ENCODE measurements around the gene NUP155. TPM values are rescaled to one million over a fixed set of nuclear protein-coding genes. Genes with fewer than 3 reads are reported as not detected.
A peak's percentile ranks its signal among the peaks of the same experiment; 100 is the strongest.

The NUP155 gene
- total and polyA plus RNA-seq, 7 donors, result 2.9 to 12.3 (median 8.2) TPM

DNA sequence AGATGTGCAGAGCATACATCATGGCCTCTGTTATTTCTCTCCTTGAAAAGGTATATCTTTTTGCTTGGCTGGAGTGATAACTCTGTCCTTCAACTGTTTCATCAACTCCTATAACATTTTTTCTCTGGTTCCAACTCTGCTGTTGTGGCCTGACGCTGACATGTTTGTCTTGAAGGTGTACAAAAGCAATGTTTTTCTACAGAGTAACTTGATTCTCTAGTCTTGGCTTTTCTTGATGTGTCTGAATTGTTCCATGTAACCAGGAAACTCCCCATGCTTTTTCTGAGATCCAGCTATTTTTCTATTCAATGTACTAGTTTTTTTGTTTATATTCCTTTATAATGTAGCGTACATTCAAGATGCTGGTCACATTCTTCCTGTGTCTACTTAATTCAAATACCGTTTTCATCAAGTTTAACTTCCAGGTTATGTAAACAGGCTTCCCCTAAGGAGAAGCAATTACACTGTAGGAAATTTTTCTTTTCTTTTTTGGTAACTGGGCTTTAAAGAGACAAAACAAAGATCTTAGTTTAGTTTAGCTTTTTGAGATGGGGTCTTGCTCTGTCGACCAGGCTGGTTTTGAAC, 115.0 kb downstream of the NUP155 start:
- Histone ChIP-seq H3K4me3 (no peak overlapping the region), H3K27me3 (ENCODE audit: insufficient read depth in 3 of 3, low read length in 2 of 3) (no peaks in the 10 kb centered on the region), H3K27ac (no peak overlapping the region), H3K9me3 (peaks cover 10% of the 10 kb centered on the region), H3K4me1 (no peaks in the 10 kb centered on the region), H3K36me3 (ENCODE audit: insufficient read depth in 1 of 2, low read depth in 1 of 2) (peaks cover 0 to 16% of the 10 kb centered on the region in 2 donors)
- TF ChIP-seq, protein P1, sequence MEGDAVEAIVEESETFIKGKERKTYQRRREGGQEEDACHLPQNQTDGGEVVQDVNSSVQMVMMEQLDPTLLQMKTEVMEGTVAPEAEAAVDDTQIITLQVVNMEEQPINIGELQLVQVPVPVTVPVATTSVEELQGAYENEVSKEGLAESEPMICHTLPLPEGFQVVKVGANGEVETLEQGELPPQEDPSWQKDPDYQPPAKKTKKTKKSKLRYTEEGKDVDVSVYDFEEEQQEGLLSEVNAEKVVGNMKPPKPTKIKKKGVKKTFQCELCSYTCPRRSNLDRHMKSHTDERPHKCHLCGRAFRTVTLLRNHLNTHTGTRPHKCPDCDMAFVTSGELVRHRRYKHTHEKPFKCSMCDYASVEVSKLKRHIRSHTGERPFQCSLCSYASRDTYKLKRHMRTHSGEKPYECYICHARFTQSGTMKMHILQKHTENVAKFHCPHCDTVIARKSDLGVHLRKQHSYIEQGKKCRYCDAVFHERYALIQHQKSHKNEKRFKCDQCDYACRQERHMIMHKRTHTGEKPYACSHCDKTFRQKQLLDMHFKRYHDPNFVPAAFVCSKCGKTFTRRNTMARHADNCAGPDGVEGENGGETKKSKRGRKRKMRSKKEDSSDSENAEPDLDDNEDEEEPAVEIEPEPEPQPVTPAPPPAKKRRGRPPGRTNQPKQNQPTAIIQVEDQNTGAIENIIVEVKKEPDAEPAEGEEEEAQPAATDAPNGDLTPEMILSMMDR (IDR thresholded peaks at IDR 0.05), result no peak
- WGBS, 3 donors, result 89 to 90% (median 90%) methylated on average over 4 of the region's 4 CpGs
- intact Hi-C loops (cut with DNase I), result no loop called here
- no peak for DNase-seq
- ATAC-seq, result no peak

DNA sequence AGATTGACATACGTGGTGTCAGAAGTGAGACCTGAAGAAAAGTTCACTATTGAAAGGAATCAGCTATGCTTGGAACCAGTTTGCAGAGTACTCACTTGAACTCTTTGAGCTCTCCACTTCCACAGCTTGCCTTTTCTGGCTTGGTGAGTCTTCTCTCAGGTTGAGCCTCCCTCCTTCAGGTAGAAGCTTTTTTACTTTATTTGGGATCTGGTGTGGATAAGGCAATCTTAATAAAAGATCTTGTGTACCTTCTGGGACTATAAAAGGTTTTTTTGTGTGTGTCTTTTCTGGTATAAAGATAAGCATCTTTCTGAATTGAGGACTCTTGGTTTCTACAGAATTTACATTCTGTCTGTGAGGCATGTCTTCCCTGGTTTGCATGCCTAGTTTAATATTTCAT, 116.3 kb downstream of the NUP155 start:
- intact Hi-C loops (cut with DNase I), result no loop called here
- ATAC-seq, result no peak
- Histone ChIP-seq H3K27me3 (ENCODE audit: insufficient read depth in 3 of 3, low read length in 2 of 3) (no peaks in the 10 kb centered on the region), H3K4me1 (no peaks in the 10 kb centered on the region), H3K9me3 (peaks cover 7% of the 10 kb centered on the region), H3K36me3 (ENCODE audit: insufficient read depth in 1 of 2, low read depth in 1 of 2) (peaks cover 0 to 16% of the 10 kb centered on the region in 2 donors), H3K27ac (no peak overlapping the region), H3K4me3 (no peak overlapping the region)
- WGBS, 3 donors, result 91 to 97% (median 95%) methylated on average over 1 of the region's 1 CpG
- no peak for DNase-seq
- TF ChIP-seq, protein P1 (IDR thresholded peaks at IDR 0.05), result no peak

DNA sequence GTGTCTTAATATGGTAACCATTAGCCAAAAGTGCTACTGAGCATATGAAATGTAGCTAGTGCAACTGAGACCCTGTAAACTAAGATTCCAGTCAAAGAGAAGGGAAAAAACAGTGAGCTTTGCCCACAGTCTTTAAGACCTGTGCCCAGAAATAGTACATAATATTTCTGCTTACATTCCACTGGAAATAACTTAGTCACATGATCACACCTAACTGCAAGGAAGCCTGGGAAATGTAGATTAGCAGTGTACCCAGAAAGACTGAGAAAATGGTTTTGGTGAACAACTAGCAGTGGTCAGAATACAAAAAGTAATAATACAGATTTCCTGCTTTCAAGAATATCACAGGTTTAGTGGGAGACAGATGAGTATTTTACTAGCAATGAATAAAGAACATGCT, 119.2 kb downstream of the NUP155 start:
- TF ChIP-seq, protein P1 (IDR thresholded peaks at IDR 0.05), result no peak
- Histone ChIP-seq H3K27me3 (ENCODE audit: insufficient read depth in 3 of 3, low read length in 2 of 3) (no peaks in the 10 kb centered on the region), H3K4me3 (no peak overlapping the region), H3K4me1 (peaks cover 17% of the 10 kb centered on the region), H3K9me3 (peaks cover 6% of the 10 kb centered on the region), H3K27ac (no peak overlapping the region), H3K36me3 (ENCODE audit: insufficient read depth in 1 of 2, low read depth in 1 of 2) (peaks cover 0 to 22% of the 10 kb centered on the region in 2 donors)
- intact Hi-C loops (cut with DNase I), result no loop called here
- ATAC-seq (no peak), DNase-seq (no peak)

DNA sequence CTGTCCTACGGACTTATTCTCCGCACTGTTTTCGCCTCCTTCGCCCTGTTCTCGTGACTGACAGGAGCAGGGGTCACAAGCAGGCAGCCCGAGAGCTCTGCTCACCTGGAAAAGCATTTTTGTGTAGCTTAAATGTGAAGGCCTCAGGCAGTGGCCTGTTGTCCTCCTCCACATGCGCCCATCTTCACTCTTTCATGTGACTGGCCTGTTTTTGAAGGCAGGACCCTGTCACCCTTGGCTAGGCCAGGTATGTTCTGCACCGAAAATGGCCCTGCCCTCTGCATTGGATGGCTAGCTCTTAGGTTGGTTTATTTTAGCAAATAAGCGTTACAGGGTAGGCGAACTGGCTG, 121.1 kb downstream of the NUP155 start:
- 49 to 66% (median 56%) methylated on average over 10 of the region's 10 CpGs for WGBS, 3 donors
- TF ChIP-seq, protein P1 (IDR thresholded peaks at IDR 0.05), result no peak
- ATAC-seq (peak; percentile 4 to 31 (median 8)), DNase-seq (no peak)
- Histone ChIP-seq H3K27ac (peak overlapping the region; percentile 93), H3K4me3 (peak overlapping the region; percentile 89), H3K27me3 (ENCODE audit: insufficient read depth in 3 of 3, low read length in 2 of 3) (no peaks in the 10 kb centered on the region), H3K36me3 (ENCODE audit: insufficient read depth in 1 of 2, low read depth in 1 of 2) (peaks cover 0 to 13% of the 10 kb centered on the region in 2 donors), H3K4me1 (peaks cover 17% of the 10 kb centered on the region), H3K9me3 (peaks cover 6% of the 10 kb centered on the region)
- intact Hi-C loops (cut with DNase I), result loop anchor here in 1 of 2 donors (10.0 kb wide), 1 partner anchor 45 kb away; no protein-coding TSS in a partner anchor

Data from psoas muscle (tissue), 8 donors.